CD8-positive, alpha-beta memory T cell (primary cell): ENCODE measurements around the gene TMEM168. TPM values are rescaled to one million over a fixed set of nuclear protein-coding genes. Genes with fewer than 3 reads are reported as not detected.

ENCODE experiments used
- CTCF ChIA-PET: fragments of 350-600 bp; sonication (Branson Sonifier 250); formaldehyde crosslinking; loops from one replicate; lab custom pipeline; 2021; ENCODE audit warnings: antibody characterized with exemption; lab: Charles Lee
- POLR2A ChIA-PET: fragments of 350-600 bp; sonication (Branson Sonifier 250); formaldehyde crosslinking; loops from one replicate; lab custom pipeline; 2021; ENCODE audit warnings: antibody characterized with exemption; lab: Charles Lee
- DNase-seq, 5 donors: peaks; one replicate each; pipeline versions ENCODE4 v3.0.0 to v3.0.0-alpha.2; 2020 to 2022; ENCODE audit warnings: mixed read lengths in 1 of 5
- H3K27ac ChIP-seq: one replicate; pipeline ENCODE4 v1.7.0; 2013; ENCODE audit warnings: low read depth, mild to moderate bottlenecking, low read length, moderate library complexity
- H3K27me3 ChIP-seq: 2 replicates; pipeline ENCODE4 v1.7.0; 2013; ENCODE audit warnings: low read length, mild to moderate bottlenecking; ENCODE audit not compliant: insufficient read depth, poor library complexity, severe bottlenecking
- H3K36me3 ChIP-seq: 2 replicates; pipeline ENCODE4 v1.7.0; 2013; ENCODE audit warnings: mild to moderate bottlenecking, low read length, moderate library complexity; ENCODE audit not compliant: insufficient read depth
- H3K4me1 ChIP-seq: 2 replicates; pipeline ENCODE4 v1.7.0; 2013; ENCODE audit warnings: mild to moderate bottlenecking, low read length, moderate library complexity; ENCODE audit not compliant: insufficient read depth
- H3K4me3 ChIP-seq: 2 replicates; pipeline ENCODE4 v1.7.0; 2013; ENCODE audit warnings: mild to moderate bottlenecking, low read length
- H3K9me3 ChIP-seq: 2 replicates; pipeline ENCODE4 v1.7.0; 2013; ENCODE audit warnings: mild to moderate bottlenecking, low read length
- H3K27ac Mint-ChIP-seq, 8 donors: one replicate each; pipeline ENCODE4 v1.8.0; 2020 to 2021; ENCODE audit warnings: mixed read lengths in 8 of 8, mild to moderate bottlenecking in 6 of 8, inconsistent platforms in 3 of 8, moderate library complexity in 3 of 8
- H3K27me3 Mint-ChIP-seq, 2 donors: one replicate each; pipeline ENCODE4 v1.8.0; 2020 to 2021; ENCODE audit warnings: mixed read lengths in 2 of 2, mild to moderate bottlenecking in 1 of 2, moderate library complexity in 1 of 2
- H3K36me3 Mint-ChIP-seq, 3 donors: one replicate each; pipeline ENCODE4 v1.8.0; 2020 to 2021; ENCODE audit warnings: mixed read lengths in 3 of 3, inconsistent platforms in 1 of 3, mild to moderate bottlenecking in 1 of 3
- H3K4me1 Mint-ChIP-seq, 3 donors: one replicate each; pipeline ENCODE4 v1.8.0; 2020 to 2021; ENCODE audit warnings: mixed read lengths in 3 of 3, inconsistent platforms in 1 of 3, mild to moderate bottlenecking in 1 of 3
- H3K4me3 Mint-ChIP-seq, 7 donors: one replicate each; pipeline ENCODE4 v1.8.0; 2020 to 2021; ENCODE audit warnings: mixed read lengths in 7 of 7, mild to moderate bottlenecking in 6 of 7, moderate library complexity in 4 of 7, inconsistent platforms in 2 of 7
- H3K9me3 Mint-ChIP-seq, 5 donors: one replicate each; pipeline ENCODE4 v1.8.0; 2020 to 2022; ENCODE audit warnings: mixed read lengths in 5 of 5, mild to moderate bottlenecking in 3 of 5, moderate library complexity in 2 of 5, inconsistent platforms in 1 of 5
- polyA plus RNA-seq: library from polyadenylated mRNA; unstranded; fragments of 300-500 nt; fragmentation: Illumina TruSeq; gene quantifications from one replicate; pipeline ENCODE4 v1.2.3, GENCODE V29; 2021
- total RNA-seq, 2 experiments: library from RNA; stranded (reverse); gene quantifications; one replicate each; pipeline ENCODE4 v1.2.3, GENCODE V29; 2021

The TMEM168 gene
- total and polyA plus RNA-seq, 3 experiments from 2014 or later: 4.7 to 18.2 (median 15.4) TPM

DNA sequence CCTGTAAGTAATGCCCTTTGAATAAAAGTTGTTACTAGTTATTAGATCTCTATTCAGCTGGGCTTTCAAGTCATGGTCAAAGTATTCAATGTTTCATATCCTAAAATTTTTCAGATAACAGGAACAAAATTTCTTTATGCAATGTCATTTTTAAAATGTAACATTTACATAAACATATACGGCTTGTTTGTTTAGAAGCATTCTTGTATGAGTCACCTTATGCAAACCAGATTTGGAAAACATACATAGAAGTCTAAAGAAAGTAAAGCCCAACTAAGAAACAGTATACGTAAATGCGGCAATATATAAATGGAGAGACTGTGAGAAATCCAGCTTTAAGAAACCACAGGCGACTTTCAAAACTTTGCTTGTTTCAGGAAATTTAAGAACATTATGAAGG, 10.5 kb downstream of the TMEM168 start:
- POLR2A ChIA-PET: interaction anchor here (0.5 kb wide), 1 partner anchor 351 kb away, joined by 3 read pairs; no protein-coding TSS in a partner anchor
- Mint-ChIP-seq H3K36me3 (peaks cover 14 to 69% (median 17%) of the 10 kb centered on the region in 3 donors), H3K27ac (no peak overlapping the region), H3K4me3 (no peak overlapping the region), H3K4me1 (peaks cover 9 to 48% (median 36%) of the 10 kb centered on the region in 3 donors), H3K9me3 (no peaks in the 10 kb centered on the region), H3K27me3 (no peaks in the 10 kb centered on the region)
- no peaks in the 10 kb centered on the region for H3K27me3 ChIP-seq
- no peak overlapping the region for H3K27ac ChIP-seq
- CTCF ChIA-PET: no interaction called here
- H3K4me3 ChIP-seq: no peak overlapping the region
- H3K9me3 ChIP-seq: no peaks in the 10 kb centered on the region
- no peak for DNase-seq
- peaks cover 19% of the 10 kb centered on the region for H3K36me3 ChIP-seq
- H3K4me1 ChIP-seq: no peaks in the 10 kb centered on the region

DNA sequence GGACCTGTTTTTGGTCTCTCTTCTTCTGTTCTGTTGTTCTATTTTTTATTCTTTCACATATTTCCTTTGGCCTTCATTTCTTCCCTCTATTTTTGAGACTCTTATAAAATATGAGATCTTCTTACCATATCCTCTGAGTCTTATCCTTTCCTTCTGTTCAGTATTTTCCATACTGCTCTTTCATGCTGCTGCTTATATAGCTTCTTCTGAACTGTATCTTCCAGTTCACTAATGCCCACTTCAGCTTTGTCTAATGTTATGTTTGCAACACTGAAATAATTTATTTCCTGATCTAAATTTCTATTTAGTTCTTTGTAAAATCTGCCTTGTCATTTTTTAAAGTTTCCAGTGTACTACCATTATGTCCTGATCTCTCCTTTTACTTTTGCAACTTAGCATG, 12.8 kb downstream of the TMEM168 start:
- no peak overlapping the region for H3K4me3 ChIP-seq
- Mint-ChIP-seq H3K27me3 (no peaks in the 10 kb centered on the region), H3K9me3 (no peaks in the 10 kb centered on the region), H3K4me1 (peaks cover 6 to 27% (median 20%) of the 10 kb centered on the region in 3 donors), H3K27ac (no peak overlapping the region), H3K36me3 (peaks cover 4 to 47% (median 10%) of the 10 kb centered on the region in 3 donors), H3K4me3 (no peak overlapping the region)
- H3K27ac ChIP-seq: no peak overlapping the region
- no peaks in the 10 kb centered on the region for H3K27me3 ChIP-seq
- H3K9me3 ChIP-seq: no peaks in the 10 kb centered on the region
- POLR2A ChIA-PET: no interaction called here
- peaks cover 7% of the 10 kb centered on the region for H3K36me3 ChIP-seq
- CTCF ChIA-PET: no interaction called here
- no peaks in the 10 kb centered on the region for H3K4me1 ChIP-seq
- DNase-seq: no peak

DNA sequence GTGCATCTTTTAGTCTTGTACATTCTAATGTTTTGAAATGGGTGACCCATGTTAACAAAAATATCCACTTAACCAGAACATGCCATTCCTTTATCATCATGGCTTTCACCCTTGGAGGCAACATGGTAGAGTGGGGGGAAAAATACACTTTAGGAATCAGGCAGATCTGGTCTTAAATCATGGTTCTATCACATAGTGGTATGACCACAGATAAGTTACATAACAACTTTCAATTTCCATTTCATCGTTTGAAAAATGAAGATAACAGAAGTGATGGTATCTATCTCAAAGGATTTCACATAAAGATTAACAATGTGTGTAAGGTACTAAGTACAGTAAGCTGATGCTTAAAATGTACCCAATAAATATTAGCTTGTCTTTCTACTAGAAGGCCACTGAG, 19.0 kb downstream of the TMEM168 start:
- Mint-ChIP-seq H3K27me3 (no peaks in the 10 kb centered on the region), H3K27ac (no peak overlapping the region), H3K9me3 (no peaks in the 10 kb centered on the region), H3K4me3 (no peak overlapping the region), H3K4me1 (peaks cover 4 to 12% (median 9%) of the 10 kb centered on the region in 3 donors), H3K36me3 (peaks cover 0 to 17% (median 9%) of the 10 kb centered on the region in 3 donors)
- no peaks in the 10 kb centered on the region for H3K9me3 ChIP-seq
- no peak for DNase-seq
- CTCF ChIA-PET: no interaction called here
- H3K4me1 ChIP-seq: no peaks in the 10 kb centered on the region
- POLR2A ChIA-PET: no interaction called here
- H3K27me3 ChIP-seq: no peaks in the 10 kb centered on the region
- no peak overlapping the region for H3K27ac ChIP-seq
- H3K36me3 ChIP-seq: no peaks in the 10 kb centered on the region
- H3K4me3 ChIP-seq: no peak overlapping the region

DNA sequence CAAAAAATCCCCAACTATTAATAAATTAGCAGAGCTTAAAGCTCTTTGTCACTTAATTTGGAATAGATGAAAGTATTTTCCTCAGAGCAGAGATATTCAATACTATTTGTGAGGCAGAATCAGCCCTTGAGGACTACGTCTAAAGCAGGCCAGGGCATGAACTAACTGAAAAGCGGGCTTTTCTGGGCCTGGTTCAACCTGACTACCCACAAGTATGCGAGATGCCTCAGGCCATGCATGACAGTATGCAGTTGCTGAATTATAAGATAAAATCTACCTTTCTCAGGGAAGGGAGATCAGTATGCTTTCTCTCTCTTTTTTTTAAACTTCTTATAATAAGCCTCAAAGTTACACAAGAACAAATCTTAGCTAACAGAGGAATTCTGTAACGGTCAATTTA, 20.1 kb downstream of the TMEM168 start:
- Mint-ChIP-seq H3K9me3 (no peaks in the 10 kb centered on the region), H3K27me3 (no peaks in the 10 kb centered on the region), H3K36me3 (peaks cover 0 to 13% (median 9%) of the 10 kb centered on the region in 3 donors), H3K4me3 (no peak overlapping the region), H3K4me1 (peaks cover 6 to 23% (median 14%) of the 10 kb centered on the region in 3 donors), H3K27ac (no peak overlapping the region)
- no peak for DNase-seq
- H3K4me3 ChIP-seq: no peak overlapping the region
- POLR2A ChIA-PET: interaction anchor here (0.6 kb wide), 1 partner anchor 36 kb away, joined by 3 read pairs; no protein-coding TSS in a partner anchor
- CTCF ChIA-PET: no interaction called here
- no peaks in the 10 kb centered on the region for H3K9me3 ChIP-seq
- no peak overlapping the region for H3K27ac ChIP-seq
- H3K4me1 ChIP-seq: peaks cover 4% of the 10 kb centered on the region
- no peaks in the 10 kb centered on the region for H3K27me3 ChIP-seq
- no peaks in the 10 kb centered on the region for H3K36me3 ChIP-seq

DNA sequence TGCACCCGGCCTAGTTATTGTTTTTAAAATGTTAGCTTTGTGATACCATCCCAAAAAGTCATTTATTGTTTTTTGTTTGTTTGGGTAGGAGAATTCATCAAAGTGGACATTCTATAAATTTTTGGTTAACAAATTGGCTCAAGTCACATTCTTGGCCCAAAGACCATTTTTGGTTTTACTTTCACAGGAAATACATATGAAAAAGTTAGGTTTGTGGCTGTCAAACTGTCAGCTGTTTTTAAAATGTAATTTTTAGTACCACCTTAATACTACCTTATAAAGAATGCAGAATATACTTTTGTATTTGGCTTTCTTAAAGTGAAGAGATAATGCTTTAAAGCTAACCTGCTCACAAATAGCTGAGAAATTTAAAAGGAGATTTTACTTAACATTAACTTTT, 25.1 kb downstream of the TMEM168 start:
- Mint-ChIP-seq H3K27ac (peak overlapping the region in 1 of 8 donors; percentile 30), H3K4me3 (peak overlapping the region in 1 of 7 donors; percentile 87), H3K36me3 (peaks cover 0 to 15% (median 13%) of the 10 kb centered on the region in 3 donors), H3K27me3 (no peaks in the 10 kb centered on the region), H3K4me1 (peaks cover 19 to 40% (median 33%) of the 10 kb centered on the region in 3 donors), H3K9me3 (no peaks in the 10 kb centered on the region)
- POLR2A ChIA-PET: no interaction called here
- CTCF ChIA-PET: no interaction called here
- Histone ChIP-seq H3K27ac (no peak overlapping the region), H3K36me3 (no peaks in the 10 kb centered on the region), H3K9me3 (no peaks in the 10 kb centered on the region), H3K4me3 (no peak overlapping the region), H3K4me1 (peaks cover 8% of the 10 kb centered on the region), H3K27me3 (no peaks in the 10 kb centered on the region)
- DNase-seq: no peak

DNA sequence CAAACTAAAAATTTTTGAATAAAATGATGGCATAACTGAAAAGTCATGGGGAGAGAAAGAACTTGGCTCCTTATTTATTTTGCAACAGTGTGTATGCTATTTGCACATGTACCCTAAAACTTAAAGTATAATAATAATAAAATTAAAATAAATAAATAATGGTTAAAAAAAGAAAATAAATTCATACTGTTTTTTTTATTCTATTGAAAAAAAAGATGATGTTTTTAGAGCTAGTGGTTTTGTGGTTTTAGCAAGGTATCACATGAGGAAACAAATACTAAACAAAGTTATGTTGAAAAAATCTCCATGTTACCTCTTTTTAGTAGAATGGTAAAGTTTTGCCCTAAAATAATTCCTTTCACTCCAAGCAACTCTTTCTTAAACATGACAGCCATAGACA, 26.2 kb downstream of the TMEM168 start:
- H3K4me1 ChIP-seq: peaks cover 8% of the 10 kb centered on the region
- H3K4me3 Mint-ChIP-seq: peak overlapping the region in 5 of 7 donors; percentile 25 to 87 (median 63)
- no peaks in the 10 kb centered on the region for H3K27me3 Mint-ChIP-seq
- H3K9me3 Mint-ChIP-seq: no peaks in the 10 kb centered on the region
- peaks cover 0 to 12% (median 10%) of the 10 kb centered on the region in 3 donors for H3K36me3 Mint-ChIP-seq
- H3K9me3 ChIP-seq: no peaks in the 10 kb centered on the region
- CTCF ChIA-PET: no interaction called here
- POLR2A ChIA-PET: no interaction called here
- H3K4me3 ChIP-seq: no peak overlapping the region
- DNase-seq: peak in 1 of 5 donors; percentile 1
- no peak overlapping the region for H3K27ac ChIP-seq
- H3K4me1 Mint-ChIP-seq: peaks cover 19 to 37% (median 33%) of the 10 kb centered on the region in 3 donors
- no peaks in the 10 kb centered on the region for H3K36me3 ChIP-seq
- no peaks in the 10 kb centered on the region for H3K27me3 ChIP-seq
- peak overlapping the region in 4 of 8 donors; percentile 43 to 78 (median 58) for H3K27ac Mint-ChIP-seq

DNA sequence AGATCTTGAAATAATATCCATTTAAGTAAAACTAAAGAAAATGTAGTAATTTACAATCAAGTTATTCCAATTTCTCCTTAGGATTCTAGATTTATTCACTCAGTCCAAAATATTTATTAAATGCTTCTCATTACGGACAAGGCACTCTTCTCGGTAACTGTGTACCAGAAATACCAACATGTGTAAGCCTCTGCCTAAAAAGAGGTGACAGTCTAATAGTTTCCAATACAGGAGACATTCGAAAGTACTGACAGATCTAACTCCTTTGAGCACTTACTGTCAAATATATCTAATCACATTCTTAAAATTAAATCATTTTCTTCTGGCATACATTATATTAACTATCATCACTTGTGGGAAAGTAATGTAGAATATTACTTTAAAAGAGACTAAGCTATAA, 26.9 kb downstream of the TMEM168 start:
- Mint-ChIP-seq H3K27me3 (no peaks in the 10 kb centered on the region), H3K27ac (peak overlapping the region in 2 of 8 donors; percentile 4 to 43), H3K9me3 (no peaks in the 10 kb centered on the region), H3K36me3 (peaks cover 0 to 11% (median 10%) of the 10 kb centered on the region in 3 donors), H3K4me3 (no peak overlapping the region), H3K4me1 (peaks cover 19 to 37% (median 33%) of the 10 kb centered on the region in 3 donors)
- no peak for DNase-seq
- no peak overlapping the region for H3K4me3 ChIP-seq
- no peak overlapping the region for H3K27ac ChIP-seq
- CTCF ChIA-PET: no interaction called here
- H3K36me3 ChIP-seq: no peaks in the 10 kb centered on the region
- POLR2A ChIA-PET: no interaction called here
- H3K9me3 ChIP-seq: no peaks in the 10 kb centered on the region
- H3K27me3 ChIP-seq: no peaks in the 10 kb centered on the region
- H3K4me1 ChIP-seq: peaks cover 8% of the 10 kb centered on the region

DNA sequence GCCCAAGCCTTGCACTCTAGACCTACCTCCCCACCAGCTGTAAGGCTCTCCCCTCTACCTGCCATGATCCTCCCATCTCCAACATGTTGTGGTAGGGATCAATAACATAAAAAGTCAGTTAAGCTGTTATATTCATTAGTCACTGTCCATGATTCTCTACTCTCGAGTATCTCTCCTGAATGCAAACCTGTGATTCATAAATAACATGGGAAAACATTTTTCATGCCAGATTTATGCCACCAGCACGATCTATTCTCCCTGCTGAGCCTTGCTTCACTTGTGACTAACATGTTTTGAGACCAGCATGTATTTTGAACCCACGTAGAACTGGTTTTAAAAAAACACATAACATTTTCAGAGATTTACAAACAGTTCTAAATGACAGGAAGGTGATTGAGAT, 30.3 kb downstream of the TMEM168 start:
- POLR2A ChIA-PET: no interaction called here
- no peaks in the 10 kb centered on the region for H3K9me3 Mint-ChIP-seq
- peak overlapping the region in 1 of 8 donors; percentile 1 for H3K27ac Mint-ChIP-seq

More for the DNA sequence above, 30.3 kb downstream of the TMEM168 start:
- Histone ChIP-seq H3K9me3 (no peaks in the 10 kb centered on the region), H3K4me3 (no peak overlapping the region), H3K27ac (no peak overlapping the region), H3K36me3 (no peaks in the 10 kb centered on the region), H3K27me3 (no peaks in the 10 kb centered on the region), H3K4me1 (peaks cover 3% of the 10 kb centered on the region)
- CTCF ChIA-PET: no interaction called here
- no peak for DNase-seq
- H3K4me3 Mint-ChIP-seq: no peak overlapping the region
- H3K4me1 Mint-ChIP-seq: peaks cover 13 to 18% (median 16%) of the 10 kb centered on the region in 3 donors
- peaks cover 0 to 10% (median 2%) of the 10 kb centered on the region in 3 donors for H3K36me3 Mint-ChIP-seq
- H3K27me3 Mint-ChIP-seq: no peaks in the 10 kb centered on the region
